ENCODE data around the gene WDR81. TPM values are rescaled to one million over a fixed set of nuclear protein-coding genes. Genes with fewer than 3 reads are reported as not detected.
"Not testable (repeated sequence)": the region's sequence is repeated elsewhere in the genome, so short reads cannot be mapped to it uniquely, and the experiment has no call there.

Gene WDR81
- 14.5 and 16.0 TPM in 2 replicates for total RNA-seq (ENCODE audit: low replicate concordance)
- long read RNA-seq, full-length matches to known transcripts, result 1 of 2 reads
- long read RNA-seq, partial matches to known transcripts, result 0 of 2 reads
- long read RNA-seq, other reads (novel, unspliced or antisense), result 1 of 2 reads

DNA sequence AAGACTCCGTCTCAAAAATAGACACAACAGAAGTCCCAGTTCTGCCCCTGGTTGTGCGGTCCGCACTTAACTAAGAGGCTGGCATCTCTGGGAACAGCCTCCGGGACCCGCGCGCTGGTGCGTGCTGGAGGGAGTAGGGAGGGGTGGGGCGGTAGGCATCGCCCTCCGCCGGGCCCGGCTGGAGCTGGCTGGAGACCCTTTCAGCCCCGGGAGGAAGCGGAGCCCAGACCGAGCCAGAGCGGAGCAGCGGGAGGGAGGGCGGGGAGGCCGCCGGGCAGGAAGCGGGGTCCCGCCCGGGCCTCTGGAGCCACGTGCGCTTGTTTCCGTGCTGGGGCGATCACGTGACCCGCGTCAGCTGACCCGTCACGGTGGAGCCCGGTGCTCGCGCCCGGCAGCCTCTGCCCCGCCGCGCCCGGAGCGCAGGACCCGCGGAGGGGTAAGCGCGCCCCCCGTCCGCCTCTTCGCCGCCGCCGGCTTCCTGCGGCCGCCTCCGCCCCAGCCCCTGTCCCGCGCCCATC lies at the start of gene WDR81:
WDR81 (plus strand) TSS at position 354 of the 518 bp plus-strand sequence. CDS start 256 bp downstream, outside the sequence.
- TF ChIP-seq CTCF (conservative IDR thresholded peaks at IDR 0.05), result no peak
- DNase-seq (ENCODE audit: extremely low spot score, unreplicated experiment), result peak; percentile 91
- Mint-ChIP-seq H3K4me1 (ENCODE audit: unreplicated experiment) (peaks cover 4% of the 10 kb centered on the region), H3K36me3 (no peaks in the 10 kb centered on the region), H3K27me3 (no peaks in the 10 kb centered on the region), H3K4me3 (peak within 1 kb of the TSS; percentile 81), H3K27ac (no peak within 1 kb of the TSS), H3K9me3 (no peaks in the 10 kb centered on the region)

DNA sequence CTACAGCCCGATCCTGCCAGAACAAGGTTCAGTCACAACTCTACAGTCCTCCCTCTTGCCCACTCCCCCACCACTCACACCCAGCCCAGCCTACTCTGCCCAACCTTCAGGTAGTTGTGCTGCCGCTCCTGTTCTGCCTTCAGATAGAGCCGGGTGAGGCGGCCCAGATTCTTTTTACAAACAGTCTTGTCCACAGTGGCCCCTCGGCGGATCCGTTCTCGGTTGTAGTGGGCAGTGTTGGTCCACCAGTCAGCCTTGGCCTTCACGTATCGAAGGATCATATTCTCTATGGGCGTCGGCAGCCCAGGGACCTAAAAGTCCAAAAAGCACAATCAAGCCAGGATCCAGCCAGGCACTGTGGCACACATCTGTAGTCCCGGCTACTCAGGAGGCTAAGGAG lies 48.1 kb upstream of the WDR81 start:
- Mint-ChIP-seq H3K27me3 (no peaks in the 10 kb centered on the region), H3K36me3 (peaks cover 37% of the 10 kb centered on the region), H3K9me3 (no peaks in the 10 kb centered on the region), H3K4me3 (no peak overlapping the region), H3K27ac (no peak overlapping the region), H3K4me1 (ENCODE audit: unreplicated experiment) (no peaks in the 10 kb centered on the region)
- DNase-seq (ENCODE audit: extremely low spot score, unreplicated experiment), result no peak
- TF ChIP-seq CTCF (conservative IDR thresholded peaks at IDR 0.05), result no peak

DNA sequence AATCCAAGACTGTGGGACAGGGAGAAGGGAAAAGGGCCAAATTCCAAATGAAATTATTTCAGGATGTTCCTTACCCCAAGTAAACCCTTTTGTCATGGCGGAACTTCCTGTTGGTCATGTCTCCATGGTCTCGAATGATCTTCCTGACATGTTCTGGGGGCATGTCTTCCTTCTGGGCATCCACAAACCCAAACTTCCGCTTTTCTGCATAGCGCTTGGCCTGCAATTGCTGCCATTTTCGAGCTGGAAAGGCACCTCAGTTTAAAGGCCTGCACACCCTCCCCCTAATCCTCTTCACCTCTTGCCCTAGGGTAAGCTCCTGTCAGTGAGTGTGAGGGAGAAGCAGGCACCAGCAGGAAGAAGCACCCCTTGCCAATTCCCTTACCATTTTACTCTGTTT lies 41.0 kb upstream of the WDR81 start:
- Mint-ChIP-seq H3K9me3 (no peaks in the 10 kb centered on the region), H3K4me3 (peak overlapping the region; percentile 99), H3K36me3 (peaks cover 39% of the 10 kb centered on the region), H3K27ac (peak overlapping the region; percentile 95), H3K4me1 (ENCODE audit: unreplicated experiment) (peaks cover 19% of the 10 kb centered on the region), H3K27me3 (no peaks in the 10 kb centered on the region)
- no peak for DNase-seq (ENCODE audit: extremely low spot score, unreplicated experiment)
- no peak for TF ChIP-seq CTCF (conservative IDR thresholded peaks at IDR 0.05)

GRCh38 chr17:1684378-1685189 lies 39.9 kb upstream of the WDR81 start, which contains the start of gene PRPF8:
PRPF8 (minus strand) TSS chr17:1684867; CDS start chr17:1684571, 296 bp downstream.
- no peaks in the 10 kb centered on the region for H3K9me3 Mint-ChIP-seq
- no peak for TF ChIP-seq CTCF (conservative IDR thresholded peaks at IDR 0.05)
- H3K36me3 Mint-ChIP-seq, result peaks cover 36% of the 10 kb centered on the region
- no peaks in the 10 kb centered on the region for H3K27me3 Mint-ChIP-seq
- H3K4me1 Mint-ChIP-seq (ENCODE audit: unreplicated experiment), result peaks cover 19% of the 10 kb centered on the region
- peak within 1 kb of the TSS; percentile 99 for H3K4me3 Mint-ChIP-seq
- DNase-seq (ENCODE audit: extremely low spot score, unreplicated experiment), result peak; percentile 98
- H3K27ac Mint-ChIP-seq, result peak within 1 kb of the TSS; percentile 95

- H3K27me3 Mint-ChIP-seq, result no peaks in the 10 kb centered on the region
- DNase-seq (ENCODE audit: extremely low spot score, unreplicated experiment), result no peak
- no peak for TF ChIP-seq CTCF (conservative IDR thresholded peaks at IDR 0.05)
- H3K27ac Mint-ChIP-seq, result peak overlapping the region; percentile 22
- H3K4me1 Mint-ChIP-seq (ENCODE audit: unreplicated experiment), result peaks cover 19% of the 10 kb centered on the region
- no peaks in the 10 kb centered on the region for H3K9me3 Mint-ChIP-seq
- H3K4me3 Mint-ChIP-seq, result peak overlapping the region; percentile 46
- H3K36me3 Mint-ChIP-seq, result peaks cover 24% of the 10 kb centered on the region
Measured at GRCh38 chr17:1686086-1686485, 38.4 kb upstream of the WDR81 start.

DNA sequence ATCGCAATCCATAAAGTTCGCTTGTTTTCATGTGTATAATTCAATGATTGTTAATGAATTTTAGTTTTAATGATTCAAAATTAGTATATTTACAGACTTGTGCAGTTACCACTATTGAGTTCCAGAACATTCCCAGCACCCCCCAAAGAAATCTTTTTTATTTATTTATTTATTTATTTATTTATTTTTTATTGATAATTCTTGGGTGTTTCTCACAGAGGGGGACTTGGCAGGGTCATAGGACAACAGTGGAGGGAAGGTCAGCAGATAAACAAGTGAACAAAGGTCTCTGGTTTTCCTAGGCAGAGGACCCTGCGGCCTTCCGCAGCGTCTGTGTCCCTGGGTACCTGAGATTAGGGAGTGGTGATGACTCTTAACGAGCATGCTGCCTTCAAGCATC lies 36.1 kb upstream of the WDR81 start:
- H3K9me3 Mint-ChIP-seq; H3K4me3 Mint-ChIP-seq; H3K27ac Mint-ChIP-seq; H3K27me3 Mint-ChIP-seq; DNase-seq (ENCODE audit: extremely low spot score, unreplicated experiment): not testable (repeated sequence)
- Mint-ChIP-seq H3K4me1 (ENCODE audit: unreplicated experiment) (peaks cover 14% of the 10 kb centered on the region), H3K36me3 (peaks cover 13% of the 10 kb centered on the region)

All from type B pancreatic cell (in vitro differentiated cells).